ENCODE results near the gene FIGN. TPM values are rescaled to one million over a fixed set of nuclear protein-coding genes. Genes with fewer than 3 reads are reported as not detected.

The FIGN gene
- total RNA-seq, 2 donors from 2014 or later, result 18.6 to 20.5 TPM

GRCh38 chr2:163716101-163716500 lies 19.7 kb downstream of the FIGN start:
- WGBS, 2 experiments (ENCODE audit: insufficient coverage in 1 of 2, insufficient read length in 1 of 2), result 100% methylated on average over 2 of the region's 2 CpGs; no CpG with 5 or more reads in 1 of the 2 experiments
- Histone ChIP-seq H3K27ac (ENCODE audit: low read depth, low read length) (no peak overlapping the region), H3K36me3 (ENCODE audit: control insufficient read depth, insufficient read depth, low read length) (no peaks in the 10 kb centered on the region), H3K4me1 (ENCODE audit: control insufficient read depth, insufficient read depth, low read length) (peaks cover 6% of the 10 kb centered on the region), H3K4me3 (ENCODE audit: low read length) (no peak overlapping the region), H3K9me3 (ENCODE audit: control insufficient read depth, low read length) (no peaks in the 10 kb centered on the region), H3K27me3 (ENCODE audit: control insufficient read depth, insufficient read depth, low read length, poor library complexity, severe bottlenecking) (no peaks in the 10 kb centered on the region), H3K9ac (ENCODE audit: extremely low read depth, low read length, poor library complexity, severe bottlenecking) (no peak overlapping the region)
- Mint-ChIP-seq H3K9me3 (no peaks in the 10 kb centered on the region), H3K27ac (no peak overlapping the region), H3K4me3 (no peak overlapping the region), H3K36me3 (ENCODE audit: low read depth) (no peaks in the 10 kb centered on the region), H3K27me3 (ENCODE audit: insufficient read depth) (no peaks in the 10 kb centered on the region), H3K4me1 (peaks cover 37% of the 10 kb centered on the region)
- TF ChIP-seq, protein P1, sequence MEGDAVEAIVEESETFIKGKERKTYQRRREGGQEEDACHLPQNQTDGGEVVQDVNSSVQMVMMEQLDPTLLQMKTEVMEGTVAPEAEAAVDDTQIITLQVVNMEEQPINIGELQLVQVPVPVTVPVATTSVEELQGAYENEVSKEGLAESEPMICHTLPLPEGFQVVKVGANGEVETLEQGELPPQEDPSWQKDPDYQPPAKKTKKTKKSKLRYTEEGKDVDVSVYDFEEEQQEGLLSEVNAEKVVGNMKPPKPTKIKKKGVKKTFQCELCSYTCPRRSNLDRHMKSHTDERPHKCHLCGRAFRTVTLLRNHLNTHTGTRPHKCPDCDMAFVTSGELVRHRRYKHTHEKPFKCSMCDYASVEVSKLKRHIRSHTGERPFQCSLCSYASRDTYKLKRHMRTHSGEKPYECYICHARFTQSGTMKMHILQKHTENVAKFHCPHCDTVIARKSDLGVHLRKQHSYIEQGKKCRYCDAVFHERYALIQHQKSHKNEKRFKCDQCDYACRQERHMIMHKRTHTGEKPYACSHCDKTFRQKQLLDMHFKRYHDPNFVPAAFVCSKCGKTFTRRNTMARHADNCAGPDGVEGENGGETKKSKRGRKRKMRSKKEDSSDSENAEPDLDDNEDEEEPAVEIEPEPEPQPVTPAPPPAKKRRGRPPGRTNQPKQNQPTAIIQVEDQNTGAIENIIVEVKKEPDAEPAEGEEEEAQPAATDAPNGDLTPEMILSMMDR (conservative IDR thresholded peaks at IDR 0.05), result no peak
- no peak for DNase-seq

DNA sequence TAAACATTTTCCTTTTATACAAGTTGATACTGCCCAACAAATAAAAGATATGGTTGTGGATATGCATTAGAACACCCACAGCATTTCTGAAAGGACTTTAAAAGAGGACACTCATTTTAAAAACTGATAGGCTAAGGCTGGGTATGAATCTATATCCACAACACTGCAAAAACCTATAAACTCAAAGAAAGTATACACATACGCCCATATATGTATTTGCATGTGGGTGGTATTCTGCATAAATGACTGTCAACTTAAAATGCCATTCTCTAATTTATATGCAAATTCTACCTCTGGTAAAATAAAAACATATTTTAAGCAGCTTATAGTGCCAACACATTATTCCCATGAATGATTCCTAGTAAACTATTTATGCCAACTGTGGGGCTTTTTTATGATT lies 20.1 kb downstream of the FIGN start:
- no peak for DNase-seq
- H3K4me3 ChIP-seq (ENCODE audit: low read length), result no peak overlapping the region
- no CpG with 5 or more reads among the region's 1 CpG for WGBS, 2 experiments (ENCODE audit: insufficient coverage in 1 of 2, insufficient read length in 1 of 2)
- Mint-ChIP-seq H3K4me3 (no peak overlapping the region), H3K36me3 (ENCODE audit: low read depth) (no peaks in the 10 kb centered on the region), H3K27ac (no peak overlapping the region), H3K9me3 (no peaks in the 10 kb centered on the region), H3K4me1 (peaks cover 37% of the 10 kb centered on the region), H3K27me3 (ENCODE audit: insufficient read depth) (no peaks in the 10 kb centered on the region)
- H3K9me3 ChIP-seq (ENCODE audit: control insufficient read depth, low read length), result no peaks in the 10 kb centered on the region
- H3K4me1 ChIP-seq (ENCODE audit: control insufficient read depth, insufficient read depth, low read length), result peaks cover 6% of the 10 kb centered on the region
- H3K36me3 ChIP-seq (ENCODE audit: control insufficient read depth, insufficient read depth, low read length), result no peaks in the 10 kb centered on the region
- TF ChIP-seq, protein P1 (conservative IDR thresholded peaks at IDR 0.05), result no peak
- no peak overlapping the region for H3K27ac ChIP-seq (ENCODE audit: low read depth, low read length)
- H3K9ac ChIP-seq (ENCODE audit: extremely low read depth, low read length, poor library complexity, severe bottlenecking), result no peak overlapping the region
- no peaks in the 10 kb centered on the region for H3K27me3 ChIP-seq (ENCODE audit: control insufficient read depth, insufficient read depth, low read length, poor library complexity, severe bottlenecking)

GRCh38 chr2:163715199-163715598 lies 20.6 kb downstream of the FIGN start:
- no peaks in the 10 kb centered on the region for H3K9me3 ChIP-seq (ENCODE audit: control insufficient read depth, low read length)
- Mint-ChIP-seq H3K36me3 (ENCODE audit: low read depth) (no peaks in the 10 kb centered on the region), H3K4me3 (no peak overlapping the region), H3K27me3 (ENCODE audit: insufficient read depth) (no peaks in the 10 kb centered on the region), H3K4me1 (peaks cover 37% of the 10 kb centered on the region), H3K9me3 (no peaks in the 10 kb centered on the region), H3K27ac (no peak overlapping the region)
- no peak overlapping the region for H3K27ac ChIP-seq (ENCODE audit: low read depth, low read length)
- H3K27me3 ChIP-seq (ENCODE audit: control insufficient read depth, insufficient read depth, low read length, poor library complexity, severe bottlenecking), result no peaks in the 10 kb centered on the region
- no peak overlapping the region for H3K4me3 ChIP-seq (ENCODE audit: low read length)
- no peaks in the 10 kb centered on the region for H3K36me3 ChIP-seq (ENCODE audit: control insufficient read depth, insufficient read depth, low read length)
- H3K9ac ChIP-seq (ENCODE audit: extremely low read depth, low read length, poor library complexity, severe bottlenecking), result no peak overlapping the region
- peaks cover 6% of the 10 kb centered on the region for H3K4me1 ChIP-seq (ENCODE audit: control insufficient read depth, insufficient read depth, low read length)
- no peak for DNase-seq
- WGBS, 2 experiments (ENCODE audit: insufficient coverage in 1 of 2, insufficient read length in 1 of 2), result 87 to 88% methylated on average over 3 to 8 of the region's 8 CpGs
- TF ChIP-seq, protein P1 (conservative IDR thresholded peaks at IDR 0.05), result no peak

All from endodermal cell (in vitro differentiated cells).